NCI-H226 (cell line): ENCODE results near the gene PTCD1.
"Not testable (repeated sequence)": the region's sequence is repeated elsewhere in the genome, so short reads cannot be mapped to it uniquely, and the experiment has no call there.

Experiments
- DNase-seq: peaks from one replicate; pipeline ENCODE4 v3.0.0-alpha.2; 2015

Gene PTCD1

GRCh38 chr7:99407872-99408378 is 30.7 kb downstream of the PTCD1 start:
- peak; percentile 68 for DNase-seq

GRCh38 chr7:99406557-99406956 is 32.0 kb downstream of the PTCD1 start:
- no peak for DNase-seq

- no peak for DNase-seq
These were observed 33.6 kb downstream of the PTCD1 start for GRCh38 chr7:99404977-99405320.

- no peak for DNase-seq
These were observed 34.2 kb downstream of the PTCD1 start for GRCh38 chr7:99404235-99404976.

- DNase-seq = no peak
These were observed 34.8 kb downstream of the PTCD1 start for GRCh38 chr7:99403764-99404163.

- no peak for DNase-seq
These were observed 35.7 kb downstream of the PTCD1 start for GRCh38 chr7:99402854-99403253.

- no peak for DNase-seq
These were observed 39.0 kb downstream of the PTCD1 start for GRCh38 chr7:99399597-99399996.

- DNase-seq = no peak
These were observed 39.6 kb downstream of the PTCD1 start for GRCh38 chr7:99398891-99399445.

GRCh38 chr7:99397297-99397983 is 41.2 kb downstream of the PTCD1 start:
- no peak for DNase-seq

- no peak for DNase-seq
These were observed 41.9 kb downstream of the PTCD1 start for GRCh38 chr7:99396418-99397296.

GRCh38 chr7:99395616-99396327 is 42.8 kb downstream of the PTCD1 start:
- no peak for DNase-seq

- no peak for DNase-seq
These were observed 44.5 kb downstream of the PTCD1 start for GRCh38 chr7:99394188-99394502.

- no peak for DNase-seq
These were observed 45.0 kb downstream of the PTCD1 start for GRCh38 chr7:99393355-99394187.

- no peak for DNase-seq
These were observed 45.8 kb downstream of the PTCD1 start for GRCh38 chr7:99392659-99393354.

- DNase-seq = no peak
These were observed 46.6 kb downstream of the PTCD1 start for GRCh38 chr7:99392046-99392445.

- no peak for DNase-seq
These were observed 47.5 kb downstream of the PTCD1 start for GRCh38 chr7:99390941-99391602.

- DNase-seq = no peak
These were observed 48.8 kb downstream of the PTCD1 start for GRCh38 chr7:99389772-99390171.

GRCh38 chr7:99387912-99388311 is 50.7 kb downstream of the PTCD1 start:
- DNase-seq = no peak

GRCh38 chr7:99387239-99387635 is 51.4 kb downstream of the PTCD1 start:
- DNase-seq = not testable (repeated sequence)

GRCh38 chr7:99386584-99387238 is 51.9 kb downstream of the PTCD1 start:
- peak; percentile 41 for DNase-seq
